Measurements from ENCODE around the gene CLDN22. TPM values are rescaled to one million over a fixed set of nuclear protein-coding genes. Genes with fewer than 3 reads are reported as not detected.

CLDN22 gene
- total and polyA plus RNA-seq, 11 donors = not detected

- no peak for ATAC-seq
- Histone ChIP-seq H3K4me1 (peaks cover 0 to 13% (median 0%) of the 10 kb centered on the region in 12 donors), H3K36me3 (no peaks in the 10 kb centered on the region), H3K27ac (no peak overlapping the region), H3K27me3 (peaks cover 0 to 13% (median 0%) of the 10 kb centered on the region in 9 donors), H3K9me3 (no peaks in the 10 kb centered on the region), H3K4me3 (no peak overlapping the region)
- TF ChIP-seq POLR2A (IDR thresholded peaks at IDR 0.05) = no peak
- TF ChIP-seq, protein P1, sequence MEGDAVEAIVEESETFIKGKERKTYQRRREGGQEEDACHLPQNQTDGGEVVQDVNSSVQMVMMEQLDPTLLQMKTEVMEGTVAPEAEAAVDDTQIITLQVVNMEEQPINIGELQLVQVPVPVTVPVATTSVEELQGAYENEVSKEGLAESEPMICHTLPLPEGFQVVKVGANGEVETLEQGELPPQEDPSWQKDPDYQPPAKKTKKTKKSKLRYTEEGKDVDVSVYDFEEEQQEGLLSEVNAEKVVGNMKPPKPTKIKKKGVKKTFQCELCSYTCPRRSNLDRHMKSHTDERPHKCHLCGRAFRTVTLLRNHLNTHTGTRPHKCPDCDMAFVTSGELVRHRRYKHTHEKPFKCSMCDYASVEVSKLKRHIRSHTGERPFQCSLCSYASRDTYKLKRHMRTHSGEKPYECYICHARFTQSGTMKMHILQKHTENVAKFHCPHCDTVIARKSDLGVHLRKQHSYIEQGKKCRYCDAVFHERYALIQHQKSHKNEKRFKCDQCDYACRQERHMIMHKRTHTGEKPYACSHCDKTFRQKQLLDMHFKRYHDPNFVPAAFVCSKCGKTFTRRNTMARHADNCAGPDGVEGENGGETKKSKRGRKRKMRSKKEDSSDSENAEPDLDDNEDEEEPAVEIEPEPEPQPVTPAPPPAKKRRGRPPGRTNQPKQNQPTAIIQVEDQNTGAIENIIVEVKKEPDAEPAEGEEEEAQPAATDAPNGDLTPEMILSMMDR (IDR thresholded peaks at IDR 0.05) = no peak
- no peak for DNase-seq
- intact Hi-C loops (cut with DNase I) = no loop called here
- 75 to 91% (median 78%) methylated on average over 8 of the region's 8 CpGs for WGBS, 4 donors
Measured at GRCh38 chr4:183353557-183353956, 33.5 kb upstream of the CLDN22 start.

DNA sequence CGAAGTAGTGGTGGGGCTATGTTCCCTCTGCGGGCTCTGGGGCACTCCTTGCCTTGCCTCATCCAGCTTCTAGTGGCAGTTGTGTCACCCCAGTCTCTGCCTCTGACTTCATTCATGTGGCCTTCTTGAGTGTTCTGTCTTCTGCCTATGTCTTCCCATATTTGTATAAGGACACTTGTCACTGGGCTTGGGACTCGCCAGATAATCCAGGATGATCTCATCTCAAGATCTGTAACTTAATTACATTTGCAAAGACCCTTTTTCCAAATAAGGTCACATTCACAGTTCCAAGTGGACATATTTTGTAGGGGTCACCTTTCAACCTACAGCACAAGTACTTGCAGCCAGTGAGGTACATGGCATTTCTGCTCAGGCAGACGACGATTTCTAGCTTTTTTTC, 32.5 kb upstream of the CLDN22 start:
- Histone ChIP-seq H3K36me3 (no peaks in the 10 kb centered on the region), H3K27me3 (peaks cover 0 to 11% (median 0%) of the 10 kb centered on the region in 9 donors), H3K4me1 (peaks cover 0 to 18% (median 0%) of the 10 kb centered on the region in 12 donors), H3K9me3 (no peaks in the 10 kb centered on the region), H3K27ac (no peak overlapping the region), H3K4me3 (no peak overlapping the region)
- TF ChIP-seq, protein P1 (IDR thresholded peaks at IDR 0.05) = no peak
- TF ChIP-seq POLR2A (IDR thresholded peaks at IDR 0.05) = no peak
- WGBS, 4 donors = 85 to 92% (median 89%) methylated on average over 5 of the region's 5 CpGs
- intact Hi-C loops (cut with DNase I) = no loop called here
- no peak for ATAC-seq
- no peak for DNase-seq

GRCh38 chr4:183350317-183351071, 30.4 kb upstream of the CLDN22 start:
- DNase-seq (no peak), ATAC-seq (no peak)
- TF ChIP-seq, protein P1 (IDR thresholded peaks at IDR 0.05) = no peak
- TF ChIP-seq POLR2A (IDR thresholded peaks at IDR 0.05) = no peak
- 86 to 90% (median 89%) methylated on average over 17 of the region's 17 CpGs for WGBS, 4 donors
- Histone ChIP-seq H3K4me1 (peaks cover 0 to 18% (median 0%) of the 10 kb centered on the region in 12 donors), H3K4me3 (no peak overlapping the region), H3K9me3 (no peaks in the 10 kb centered on the region), H3K36me3 (no peaks in the 10 kb centered on the region), H3K27me3 (peaks cover 0 to 4% (median 0%) of the 10 kb centered on the region in 9 donors), H3K27ac (no peak overlapping the region)
- intact Hi-C loops (cut with DNase I) = no loop called here

DNA sequence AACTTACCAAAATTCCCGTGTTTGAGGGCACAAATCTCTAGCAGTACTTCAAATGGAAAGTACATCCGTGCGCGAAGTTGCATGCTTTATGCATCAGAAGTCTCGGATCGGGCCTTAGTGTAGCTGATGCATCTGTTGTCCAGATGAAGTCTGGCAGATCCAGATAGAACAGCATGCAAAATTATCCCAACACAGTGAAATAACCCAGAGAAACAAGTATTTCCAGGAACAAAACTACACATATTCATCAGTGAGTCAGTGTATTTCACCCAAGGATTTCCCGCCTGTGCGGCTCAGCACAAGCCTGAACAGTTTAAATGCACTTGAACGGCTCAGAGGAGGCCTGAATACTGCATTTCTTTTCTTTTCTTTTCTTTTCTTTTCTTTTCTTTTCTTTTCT, 29.6 kb upstream of the CLDN22 start:
- ATAC-seq (no peak), DNase-seq (no peak)
- intact Hi-C loops (cut with DNase I) = no loop called here
- H3K36me3 ChIP-seq = no peaks in the 10 kb centered on the region
- peaks cover 0 to 18% (median 0%) of the 10 kb centered on the region in 12 donors for H3K4me1 ChIP-seq
- no peaks in the 10 kb centered on the region for H3K9me3 ChIP-seq
- no peak overlapping the region for H3K4me3 ChIP-seq
- 95 to 96% (median 95%) methylated on average over 9 of the region's 9 CpGs for WGBS, 4 donors
- TF ChIP-seq, protein P1 (IDR thresholded peaks at IDR 0.05) = no peak
- no peak for TF ChIP-seq POLR2A (IDR thresholded peaks at IDR 0.05)
- peaks cover 0 to 6% (median 0%) of the 10 kb centered on the region in 9 donors for H3K27me3 ChIP-seq
- no peak overlapping the region for H3K27ac ChIP-seq

All from heart left ventricle (tissue), 16 donors.